GM23338 (cell line): ENCODE results near the gene PLD2. TPM values are rescaled to one million over a fixed set of nuclear protein-coding genes. Genes with fewer than 3 reads are reported as not detected.
A peak's percentile ranks its signal among the peaks of the same experiment; 100 is the strongest.

Experiments
- ATAC-seq: fragments of 200-7000 bp; cut with Tn5 transposase; 3 replicates; pipeline ENCODE4 v1.9.1; 2020
- DNase-seq: peaks from one replicate; pipeline ENCODE4 v3.0.0-alpha.2; 2015; ENCODE audit warnings: low spot score
- H2AFZ ChIP-seq: fragments of 200-600 bp; sonication (generic); 2 replicates; pipeline ENCODE4 v1.8.0; 2016; ENCODE audit warnings: antibody characterized with exemption, mild to moderate bottlenecking, moderate library complexity
- H3F3A ChIP-seq: fragments of 200-600 bp; sonication (generic); replicated peaks from 2 replicates; pipeline ENCODE4 v1.8.0; 2017; ENCODE audit warnings: antibody characterized with exemption, mixed run types, low read depth
- H3K27ac ChIP-seq: fragments of 200-600 bp; sonication (generic); 2 replicates; pipeline ENCODE4 v1.6.1; 2016; ENCODE audit warnings: low read depth
- H3K27me3 ChIP-seq: fragments of 200-600 bp; sonication (generic); 2 replicates; pipeline ENCODE4 v1.8.0; 2016; ENCODE audit warnings: mild to moderate bottlenecking, mixed run types, moderate library complexity; ENCODE audit not compliant: insufficient read depth
- H3K36me3 ChIP-seq: fragments of 200-600 bp; sonication (generic); 2 replicates; pipeline ENCODE4 v1.8.0; 2016; ENCODE audit warnings: mild to moderate bottlenecking; ENCODE audit not compliant: insufficient read depth
- H3K4me1 ChIP-seq: fragments of 200-600 bp; sonication (generic); 2 replicates; pipeline ENCODE4 v1.8.0; 2016; ENCODE audit warnings: mild to moderate bottlenecking, moderate library complexity; ENCODE audit not compliant: insufficient read depth
- H3K4me2 ChIP-seq: fragments of 200-600 bp; sonication (generic); 2 replicates; pipeline ENCODE4 v1.7.1; 2017; ENCODE audit warnings: mixed run types
- H3K4me3 ChIP-seq: fragments of 200-600 bp; sonication (generic); 2 replicates; pipeline ENCODE4 v1.6.1; 2016; ENCODE audit warnings: mixed run types
- H3K79me2 ChIP-seq: fragments of 200-600 bp; sonication (generic); replicated peaks from 2 replicates; pipeline ENCODE4 v1.8.0; 2017; ENCODE audit warnings: mild to moderate bottlenecking; ENCODE audit not compliant: insufficient read depth
- H3K9me2 ChIP-seq: fragments of 200-600 bp; sonication (generic); 2 replicates; pipeline ENCODE4 v1.8.0; 2017; ENCODE audit not compliant: insufficient read depth
- H4K20me1 ChIP-seq: fragments of 200-600 bp; sonication (generic); replicated peaks from 2 replicates; pipeline ENCODE4 v1.8.0; 2017; ENCODE audit warnings: mild to moderate bottlenecking; ENCODE audit not compliant: insufficient read depth
- H3K27ac Mint-ChIP-seq: 2 replicates; pipeline ENCODE4 v1.8.0; 2020; ENCODE audit warnings: inconsistent platforms, mild to moderate bottlenecking, moderate library complexity, mixed read lengths
- H3K27me3 Mint-ChIP-seq: 3 replicates; pipeline ENCODE4 v1.8.0; 2022; ENCODE audit warnings: low read depth, mild to moderate bottlenecking, moderate library complexity, mixed read lengths, inconsistent platforms; ENCODE audit not compliant: insufficient read depth, poor library complexity
- H3K36me3 Mint-ChIP-seq: 3 replicates; pipeline ENCODE4 v1.8.0; 2021; ENCODE audit warnings: low read depth, mild to moderate bottlenecking, inconsistent platforms, moderate library complexity, mixed read lengths
- H3K4me1 Mint-ChIP-seq: 3 replicates; pipeline ENCODE4 v1.8.0; 2020; ENCODE audit warnings: mild to moderate bottlenecking, inconsistent platforms, mixed read lengths
- H3K4me3 Mint-ChIP-seq: 3 replicates; pipeline ENCODE4 v1.8.0; 2021; ENCODE audit warnings: moderate library complexity, mild to moderate bottlenecking, inconsistent platforms, mixed read lengths
- H3K9me3 Mint-ChIP-seq: 3 replicates; pipeline ENCODE4 v1.8.0; 2020; ENCODE audit warnings: moderate library complexity, mild to moderate bottlenecking, inconsistent platforms, mixed read lengths
- CREB1 ChIP-seq: fragments of 250-450 bp; sonication (Bioruptor Pico); IDR thresholded peaks from 2 replicates; pipeline ENCODE4 v1.5.0; 2020; ENCODE audit warnings: low read depth, mild to moderate bottlenecking, moderate library complexity
- EZH2 ChIP-seq: fragments of 200-600 bp; sonication (generic); IDR thresholded peaks from one replicate; pipeline ENCODE4 v1.8.0; 2017; ENCODE audit warnings: antibody characterized with exemption, mild to moderate bottlenecking, low read depth; ENCODE audit not compliant: unreplicated experiment
- EZH2phosphoT487 ChIP-seq: fragments of 200-600 bp; sonication (generic); IDR thresholded peaks from one replicate; pipeline ENCODE4 v1.8.1; 2018; ENCODE audit warnings: antibody characterized with exemption; ENCODE audit not compliant: unreplicated experiment
- JUNB ChIP-seq: IDR thresholded peaks from one replicate; pipeline ENCODE4 v1.6.1; 2016; ENCODE audit warnings: antibody characterized with exemption; ENCODE audit not compliant: unreplicated experiment
- NANOG ChIP-seq: IDR thresholded peaks from 2 replicates; pipeline ENCODE4 v1.6.1; 2016; ENCODE audit warnings: antibody characterized with exemption, borderline replicate concordance
- POLR2AphosphoS5 ChIP-seq: IDR thresholded peaks from 2 replicates; pipeline ENCODE4 v1.6.1; 2016; ENCODE audit warnings: antibody characterized with exemption, low read depth
- STAT1 ChIP-seq: IDR thresholded peaks from one replicate; pipeline ENCODE4 v1.6.1; 2016; ENCODE audit warnings: antibody characterized with exemption; ENCODE audit not compliant: unreplicated experiment
- ZNF114 ChIP-seq: fragments of 250-450 bp; sonication (Bioruptor Pico); IDR thresholded peaks from 2 replicates; pipeline ENCODE4 v1.5.0; 2020; ENCODE audit warnings: mild to moderate bottlenecking, moderate library complexity
- ZNF331 ChIP-seq: fragments of 250-450 bp; sonication (Bioruptor Pico); IDR thresholded peaks from 2 replicates; pipeline ENCODE4 v1.5.0; 2020; ENCODE audit warnings: low read depth, mild to moderate bottlenecking, moderate library complexity
- polyA plus RNA-seq: library from polyadenylated mRNA; unstranded; fragments of >200 nt; fragmentation: Nextera tagmentation; extraction: Ambion mirVana; gene quantifications from 2 replicates; pipeline ENCODE4 v1.2.1, GENCODE V29; 2016
- total RNA-seq: library from RNA; depleted of rRNA; stranded (reverse); fragments of >200 nt; shearing (Covaris generic); gene quantifications from 2 replicates; pipeline ENCODE4 v1.2.3, GENCODE V29; 2014
- TF ChIP-seq, protein P1 (sequence below): fragments of 250-450 bp; sonication (Bioruptor Pico); IDR thresholded peaks from 2 replicates; pipeline ENCODE4 v1.5.0; 2020; ENCODE audit warnings: mild to moderate bottlenecking, moderate library complexity
- TF ChIP-seq, protein P2 (sequence below): IDR thresholded peaks from 2 replicates; pipeline ENCODE4 v1.6.1; 2016; ENCODE audit warnings: antibody characterized with exemption
- TF ChIP-seq, protein P3 (sequence below): IDR thresholded peaks from one replicate; pipeline ENCODE4 v1.6.1; 2018; ENCODE audit warnings: antibody characterized with exemption; ENCODE audit not compliant: unreplicated experiment
- TF ChIP-seq, protein P4 (sequence below), 2 experiments: fragments of 200-600 bp in 1 of 2; sonication (generic) in 1 of 2; conservative IDR thresholded peaks; 2 replicates each; pipeline versions ENCODE4 v1.5.1 to v1.6.1; 2016 to 2017; ENCODE audit warnings: antibody characterized with exemption in 2 of 2, low read depth in 2 of 2, mild to moderate bottlenecking in 2 of 2, moderate library complexity in 1 of 2

Gene PLD2
- total and polyA plus RNA-seq, 2 experiments from 2014 or later = 20.2 to 55.9 TPM

DNA sequence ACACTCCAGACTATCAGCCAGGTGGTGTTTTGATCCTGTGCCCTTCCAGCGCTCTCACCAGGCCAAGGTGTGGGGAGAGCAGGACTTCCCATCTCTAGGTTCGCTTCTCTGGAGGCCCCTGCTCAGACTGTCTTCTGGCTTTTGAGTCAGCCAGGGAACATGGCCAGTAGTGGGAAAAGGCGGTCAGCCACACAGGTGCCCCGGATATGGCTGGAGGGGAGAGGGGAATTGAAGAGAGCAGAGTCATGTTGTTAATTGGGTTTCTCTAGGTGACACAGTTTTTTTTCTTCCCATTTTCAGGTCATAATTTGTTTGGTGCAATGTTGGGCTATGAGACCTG, 27.7 kb downstream of the PLD2 start:
- DNase-seq (no peak), ATAC-seq (no peak)
- Histone ChIP-seq H3K4me1 (peaks cover 11% of the 10 kb centered on the region), H3F3A (peaks cover 8% of the 10 kb centered on the region), H3K9me2 (no peaks in the 10 kb centered on the region), H3K27me3 (no peaks in the 10 kb centered on the region), H3K4me2 (peak overlapping the region; percentile 99), H3K4me3 (peak overlapping the region; percentile 88), H4K20me1 (peaks cover 11% of the 10 kb centered on the region), H3K79me2 (peaks cover 56% of the 10 kb centered on the region), H3K36me3 (no peaks in the 10 kb centered on the region), H2AFZ (no peak overlapping the region), H3K27ac (peak overlapping the region; percentile 69; the same call in 1 of the 2 replicates)
- Mint-ChIP-seq H3K4me1 (peaks cover 26% of the 10 kb centered on the region), H3K27me3 (peaks cover 6% of the 10 kb centered on the region), H3K27ac (no peak overlapping the region), H3K4me3 (peak overlapping the region; percentile 86), H3K9me3 (no peaks in the 10 kb centered on the region; the same call in 2 of the 3 replicates), H3K36me3 (no peaks in the 10 kb centered on the region; the same call in 2 of the 3 replicates)
- TF ChIP-seq EZH2 (no peak), ZNF331 (CRISPR knock-in tag) (no peak), NANOG (no peak), ZNF114 (CRISPR knock-in tag) (no peak), STAT1 (no peak), CREB1 (CRISPR knock-in tag) (no peak), EZH2phosphoT487 (no peak), JUNB (no peak), POLR2AphosphoS5 (no peak)
- TF ChIP-seq, protein P1, sequence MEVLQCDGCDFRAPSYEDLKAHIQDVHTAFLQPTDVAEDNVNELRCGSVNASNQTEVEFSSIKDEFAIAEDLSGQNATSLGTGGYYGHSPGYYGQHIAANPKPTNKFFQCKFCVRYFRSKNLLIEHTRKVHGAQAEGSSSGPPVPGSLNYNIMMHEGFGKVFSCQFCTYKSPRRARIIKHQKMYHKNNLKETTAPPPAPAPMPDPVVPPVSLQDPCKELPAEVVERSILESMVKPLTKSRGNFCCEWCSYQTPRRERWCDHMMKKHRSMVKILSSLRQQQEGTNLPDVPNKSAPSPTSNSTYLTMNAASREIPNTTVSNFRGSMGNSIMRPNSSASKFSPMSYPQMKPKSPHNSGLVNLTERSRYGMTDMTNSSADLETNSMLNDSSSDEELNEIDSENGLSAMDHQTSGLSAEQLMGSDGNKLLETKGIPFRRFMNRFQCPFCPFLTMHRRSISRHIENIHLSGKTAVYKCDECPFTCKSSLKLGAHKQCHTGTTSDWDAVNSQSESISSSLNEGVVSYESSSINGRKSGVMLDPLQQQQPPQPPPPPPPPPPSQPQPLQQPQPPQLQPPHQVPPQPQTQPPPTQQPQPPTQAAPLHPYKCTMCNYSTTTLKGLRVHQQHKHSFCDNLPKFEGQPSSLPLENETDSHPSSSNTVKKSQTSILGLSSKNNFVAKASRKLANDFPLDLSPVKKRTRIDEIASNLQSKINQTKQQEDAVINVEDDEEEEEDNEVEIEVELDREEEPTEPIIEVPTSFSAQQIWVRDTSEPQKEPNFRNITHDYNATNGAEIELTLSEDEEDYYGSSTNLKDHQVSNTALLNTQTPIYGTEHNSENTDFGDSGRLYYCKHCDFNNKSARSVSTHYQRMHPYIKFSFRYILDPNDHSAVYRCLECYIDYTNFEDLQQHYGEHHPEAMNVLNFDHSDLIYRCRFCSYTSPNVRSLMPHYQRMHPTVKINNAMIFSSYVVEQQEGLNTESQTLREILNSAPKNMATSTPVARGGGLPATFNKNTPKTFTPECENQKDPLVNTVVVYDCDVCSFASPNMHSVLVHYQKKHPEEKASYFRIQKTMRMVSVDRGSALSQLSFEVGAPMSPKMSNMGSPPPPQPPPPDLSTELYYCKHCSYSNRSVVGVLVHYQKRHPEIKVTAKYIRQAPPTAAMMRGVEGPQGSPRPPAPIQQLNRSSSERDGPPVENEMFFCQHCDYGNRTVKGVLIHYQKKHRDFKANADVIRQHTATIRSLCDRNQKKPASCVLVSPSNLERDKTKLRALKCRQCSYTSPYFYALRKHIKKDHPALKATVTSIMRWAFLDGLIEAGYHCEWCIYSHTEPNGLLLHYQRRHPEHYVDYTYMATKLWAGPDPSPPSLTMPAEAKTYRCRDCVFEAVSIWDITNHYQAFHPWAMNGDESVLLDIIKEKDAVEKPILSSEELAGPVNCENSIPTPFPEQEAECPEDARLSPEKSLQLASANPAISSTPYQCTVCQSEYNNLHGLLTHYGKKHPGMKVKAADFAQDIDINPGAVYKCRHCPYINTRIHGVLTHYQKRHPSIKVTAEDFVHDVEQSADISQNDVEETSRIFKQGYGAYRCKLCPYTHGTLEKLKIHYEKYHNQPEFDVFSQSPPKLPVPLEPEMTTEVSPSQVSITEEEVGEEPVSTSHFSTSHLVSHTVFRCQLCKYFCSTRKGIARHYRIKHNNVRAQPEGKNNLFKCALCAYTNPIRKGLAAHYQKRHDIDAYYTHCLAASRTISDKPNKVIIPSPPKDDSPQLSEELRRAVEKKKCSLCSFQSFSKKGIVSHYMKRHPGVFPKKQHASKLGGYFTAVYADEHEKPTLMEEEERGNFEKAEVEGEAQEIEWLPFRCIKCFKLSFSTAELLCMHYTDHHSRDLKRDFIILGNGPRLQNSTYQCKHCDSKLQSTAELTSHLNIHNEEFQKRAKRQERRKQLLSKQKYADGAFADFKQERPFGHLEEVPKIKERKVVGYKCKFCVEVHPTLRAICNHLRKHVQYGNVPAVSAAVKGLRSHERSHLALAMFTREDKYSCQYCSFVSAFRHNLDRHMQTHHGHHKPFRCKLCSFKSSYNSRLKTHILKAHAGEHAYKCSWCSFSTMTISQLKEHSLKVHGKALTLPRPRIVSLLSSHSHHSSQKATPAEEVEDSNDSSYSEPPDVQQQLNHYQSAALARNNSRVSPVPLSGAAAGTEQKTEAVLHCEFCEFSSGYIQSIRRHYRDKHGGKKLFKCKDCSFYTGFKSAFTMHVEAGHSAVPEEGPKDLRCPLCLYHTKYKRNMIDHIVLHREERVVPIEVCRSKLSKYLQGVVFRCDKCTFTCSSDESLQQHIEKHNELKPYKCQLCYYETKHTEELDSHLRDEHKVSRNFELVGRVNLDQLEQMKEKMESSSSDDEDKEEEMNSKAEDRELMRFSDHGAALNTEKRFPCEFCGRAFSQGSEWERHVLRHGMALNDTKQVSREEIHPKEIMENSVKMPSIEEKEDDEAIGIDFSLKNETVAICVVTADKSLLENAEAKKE (CRISPR knock-in tag) = no peak
- TF ChIP-seq, protein P2, sequence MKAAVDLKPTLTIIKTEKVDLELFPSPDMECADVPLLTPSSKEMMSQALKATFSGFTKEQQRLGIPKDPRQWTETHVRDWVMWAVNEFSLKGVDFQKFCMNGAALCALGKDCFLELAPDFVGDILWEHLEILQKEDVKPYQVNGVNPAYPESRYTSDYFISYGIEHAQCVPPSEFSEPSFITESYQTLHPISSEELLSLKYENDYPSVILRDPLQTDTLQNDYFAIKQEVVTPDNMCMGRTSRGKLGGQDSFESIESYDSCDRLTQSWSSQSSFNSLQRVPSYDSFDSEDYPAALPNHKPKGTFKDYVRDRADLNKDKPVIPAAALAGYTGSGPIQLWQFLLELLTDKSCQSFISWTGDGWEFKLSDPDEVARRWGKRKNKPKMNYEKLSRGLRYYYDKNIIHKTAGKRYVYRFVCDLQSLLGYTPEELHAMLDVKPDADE = no peak
- TF ChIP-seq, protein P3, sequence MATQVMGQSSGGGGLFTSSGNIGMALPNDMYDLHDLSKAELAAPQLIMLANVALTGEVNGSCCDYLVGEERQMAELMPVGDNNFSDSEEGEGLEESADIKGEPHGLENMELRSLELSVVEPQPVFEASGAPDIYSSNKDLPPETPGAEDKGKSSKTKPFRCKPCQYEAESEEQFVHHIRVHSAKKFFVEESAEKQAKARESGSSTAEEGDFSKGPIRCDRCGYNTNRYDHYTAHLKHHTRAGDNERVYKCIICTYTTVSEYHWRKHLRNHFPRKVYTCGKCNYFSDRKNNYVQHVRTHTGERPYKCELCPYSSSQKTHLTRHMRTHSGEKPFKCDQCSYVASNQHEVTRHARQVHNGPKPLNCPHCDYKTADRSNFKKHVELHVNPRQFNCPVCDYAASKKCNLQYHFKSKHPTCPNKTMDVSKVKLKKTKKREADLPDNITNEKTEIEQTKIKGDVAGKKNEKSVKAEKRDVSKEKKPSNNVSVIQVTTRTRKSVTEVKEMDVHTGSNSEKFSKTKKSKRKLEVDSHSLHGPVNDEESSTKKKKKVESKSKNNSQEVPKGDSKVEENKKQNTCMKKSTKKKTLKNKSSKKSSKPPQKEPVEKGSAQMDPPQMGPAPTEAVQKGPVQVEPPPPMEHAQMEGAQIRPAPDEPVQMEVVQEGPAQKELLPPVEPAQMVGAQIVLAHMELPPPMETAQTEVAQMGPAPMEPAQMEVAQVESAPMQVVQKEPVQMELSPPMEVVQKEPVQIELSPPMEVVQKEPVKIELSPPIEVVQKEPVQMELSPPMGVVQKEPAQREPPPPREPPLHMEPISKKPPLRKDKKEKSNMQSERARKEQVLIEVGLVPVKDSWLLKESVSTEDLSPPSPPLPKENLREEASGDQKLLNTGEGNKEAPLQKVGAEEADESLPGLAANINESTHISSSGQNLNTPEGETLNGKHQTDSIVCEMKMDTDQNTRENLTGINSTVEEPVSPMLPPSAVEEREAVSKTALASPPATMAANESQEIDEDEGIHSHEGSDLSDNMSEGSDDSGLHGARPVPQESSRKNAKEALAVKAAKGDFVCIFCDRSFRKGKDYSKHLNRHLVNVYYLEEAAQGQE = no peak
- TF ChIP-seq, protein P4, sequence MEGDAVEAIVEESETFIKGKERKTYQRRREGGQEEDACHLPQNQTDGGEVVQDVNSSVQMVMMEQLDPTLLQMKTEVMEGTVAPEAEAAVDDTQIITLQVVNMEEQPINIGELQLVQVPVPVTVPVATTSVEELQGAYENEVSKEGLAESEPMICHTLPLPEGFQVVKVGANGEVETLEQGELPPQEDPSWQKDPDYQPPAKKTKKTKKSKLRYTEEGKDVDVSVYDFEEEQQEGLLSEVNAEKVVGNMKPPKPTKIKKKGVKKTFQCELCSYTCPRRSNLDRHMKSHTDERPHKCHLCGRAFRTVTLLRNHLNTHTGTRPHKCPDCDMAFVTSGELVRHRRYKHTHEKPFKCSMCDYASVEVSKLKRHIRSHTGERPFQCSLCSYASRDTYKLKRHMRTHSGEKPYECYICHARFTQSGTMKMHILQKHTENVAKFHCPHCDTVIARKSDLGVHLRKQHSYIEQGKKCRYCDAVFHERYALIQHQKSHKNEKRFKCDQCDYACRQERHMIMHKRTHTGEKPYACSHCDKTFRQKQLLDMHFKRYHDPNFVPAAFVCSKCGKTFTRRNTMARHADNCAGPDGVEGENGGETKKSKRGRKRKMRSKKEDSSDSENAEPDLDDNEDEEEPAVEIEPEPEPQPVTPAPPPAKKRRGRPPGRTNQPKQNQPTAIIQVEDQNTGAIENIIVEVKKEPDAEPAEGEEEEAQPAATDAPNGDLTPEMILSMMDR (conservative IDR thresholded peaks at IDR 0.05; ENCODE audit: low read depth in 2 of 2) = no peak
